NCI-H524 treated with DMSO at 0.1 percent for 48 hours (cell line): Measurements from ENCODE around the gene FLNB.

Source experiments
- DNase-seq: peaks from one replicate; lab custom pipeline; 2025; lab: John Stamatoyannopoulos, UW

The FLNB gene

GRCh38 chr3:58135712-58136543, 127.7 kb downstream of the FLNB start:
- DNase-seq = no peak

DNA sequence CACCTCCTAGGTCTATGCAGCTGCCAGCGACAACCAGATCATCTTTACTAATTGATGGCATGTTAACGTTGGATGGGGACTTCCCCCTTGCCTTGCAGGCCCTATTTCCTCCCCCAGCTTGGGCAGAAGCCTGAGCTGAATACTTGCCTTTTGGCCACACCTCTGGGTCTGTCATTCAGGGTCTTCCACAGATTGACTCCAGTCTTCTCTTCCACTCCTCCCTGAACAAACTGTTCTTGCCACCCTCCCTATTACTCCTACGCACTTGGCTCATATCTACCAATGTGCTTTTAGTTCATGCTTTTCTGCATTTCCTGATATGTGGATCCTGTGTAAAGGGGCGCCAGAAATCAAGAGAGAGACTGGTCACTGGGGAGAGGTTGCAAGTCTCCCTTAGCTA, 129.1 kb downstream of the FLNB start:
- DNase-seq = no peak

- peak; percentile 4 for DNase-seq
These were observed 133.6 kb downstream of the FLNB start for GRCh38 chr3:58141766-58142345.

- DNase-seq = no peak
These were observed 135.3 kb downstream of the FLNB start for GRCh38 chr3:58143417-58144055.

- DNase-seq = no peak
These were observed 136.5 kb downstream of the FLNB start for GRCh38 chr3:58144478-58145325.

GRCh38 chr3:58148049-58148448, 139.8 kb downstream of the FLNB start:
- DNase-seq = no peak

DNA sequence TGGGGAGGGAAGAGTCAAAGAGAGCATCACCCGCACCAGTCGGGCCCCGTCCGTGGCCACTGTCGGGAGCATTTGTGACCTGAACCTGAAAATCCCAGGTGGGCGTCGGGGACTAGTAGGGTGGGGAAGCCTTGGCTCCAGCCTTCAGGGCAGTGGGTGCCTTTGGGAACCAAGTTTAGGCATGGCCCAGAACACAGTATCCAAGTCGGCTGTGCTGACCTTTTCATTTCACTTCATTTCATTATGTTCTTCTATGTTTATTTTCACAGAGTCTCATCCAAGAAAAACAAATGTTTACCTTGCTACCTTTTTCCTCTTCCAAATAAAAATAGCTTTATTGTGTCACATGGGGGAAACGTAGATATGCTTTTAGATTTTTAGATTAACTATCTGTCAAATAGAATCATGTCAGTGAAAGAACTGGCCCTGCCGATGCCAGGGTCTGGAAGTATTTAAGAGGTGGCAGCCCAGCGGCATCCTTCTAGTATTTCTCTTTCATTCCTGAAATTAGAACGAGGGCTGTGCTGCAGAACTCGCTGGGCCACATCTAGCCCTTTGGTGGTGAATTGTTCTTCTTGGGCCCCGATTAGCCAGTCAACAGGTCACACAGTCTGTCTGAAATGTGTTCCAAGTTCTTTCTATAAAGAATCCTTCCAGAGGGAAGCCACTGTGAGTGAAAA, 142.0 kb downstream of the FLNB start:
- no peak for DNase-seq

DNA sequence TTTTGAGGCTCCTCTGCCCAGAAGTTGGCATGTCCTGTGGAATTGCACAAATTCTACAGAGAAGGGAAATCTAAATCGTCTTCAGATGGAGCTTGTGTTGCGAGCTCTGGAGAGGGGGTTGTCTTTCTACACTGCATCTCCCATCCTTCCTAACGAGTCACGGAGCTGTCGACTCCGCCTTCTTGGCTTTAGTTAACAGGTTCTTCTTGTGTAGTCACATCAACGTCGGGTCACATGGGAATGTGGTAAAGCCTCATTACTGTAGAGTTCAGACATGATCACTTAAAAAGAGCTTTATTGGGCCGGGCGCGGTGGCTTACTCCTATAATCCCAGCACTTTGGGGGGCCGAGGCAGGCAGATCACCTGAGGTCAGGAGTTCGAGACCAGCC, 142.6 kb downstream of the FLNB start:
- no peak for DNase-seq

- DNase-seq = no peak
These were observed 143.4 kb downstream of the FLNB start for GRCh38 chr3:58151637-58152036.

DNA sequence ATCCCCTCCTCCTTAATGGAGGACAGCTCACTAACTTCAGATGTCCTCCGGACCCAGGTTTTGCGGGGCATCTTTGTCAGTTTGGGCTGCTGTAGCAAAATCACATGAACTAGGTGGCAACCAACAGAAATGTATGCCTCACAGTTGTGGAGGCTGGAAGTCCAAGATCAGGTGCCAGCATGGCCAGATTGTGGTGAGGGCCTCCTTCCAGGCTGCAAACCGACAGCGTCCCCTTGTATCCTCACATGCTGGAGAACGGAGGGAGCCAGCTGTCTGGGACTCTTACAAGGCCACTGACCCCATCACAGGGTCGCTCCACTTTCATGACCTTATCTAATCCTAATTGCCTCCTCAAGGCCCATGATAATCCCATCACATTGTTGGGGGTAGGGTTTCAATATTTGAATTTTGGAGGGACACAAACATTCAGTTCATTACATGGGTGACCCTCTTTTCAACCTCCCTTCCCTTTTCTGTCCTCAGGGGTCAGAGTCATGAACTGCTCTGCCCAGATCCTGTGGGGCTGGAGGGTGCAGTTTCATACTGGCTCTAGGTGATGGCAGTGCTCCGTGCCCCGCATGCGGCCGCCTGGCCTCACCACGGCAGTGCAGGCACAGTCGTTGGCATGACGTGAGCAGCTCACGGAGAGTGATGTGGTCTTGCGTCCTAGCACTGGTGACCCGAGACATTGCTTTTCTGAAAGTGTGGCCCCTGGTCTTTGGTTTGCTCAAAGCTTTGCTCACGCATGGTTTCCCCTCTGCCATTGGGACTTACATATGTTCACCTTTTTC, 144.2 kb downstream of the FLNB start:
- no peak for DNase-seq

GRCh38 chr3:58153371-58153770, 145.1 kb downstream of the FLNB start:
- no peak for DNase-seq

GRCh38 chr3:58154626-58155449, 146.6 kb downstream of the FLNB start:
- no peak for DNase-seq

DNA sequence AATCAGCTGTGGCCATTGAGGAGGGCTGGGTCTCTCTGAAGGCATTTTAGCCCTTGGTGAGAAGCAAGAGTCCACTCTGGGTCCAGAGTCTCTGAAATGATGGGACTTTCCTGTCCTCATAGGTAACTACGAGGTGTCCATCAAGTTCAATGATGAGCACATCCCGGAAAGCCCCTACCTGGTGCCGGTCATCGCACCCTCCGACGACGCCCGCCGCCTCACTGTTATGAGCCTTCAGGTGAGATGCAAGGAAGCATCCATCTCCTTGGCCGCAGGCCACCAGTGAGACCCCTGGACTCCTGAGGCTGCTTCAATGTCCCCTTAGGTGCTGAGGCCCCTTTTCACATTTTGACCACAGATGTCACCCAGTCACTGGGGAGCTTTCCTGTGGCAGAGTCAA, 147.6 kb downstream of the FLNB start:
- no peak for DNase-seq

DNA sequence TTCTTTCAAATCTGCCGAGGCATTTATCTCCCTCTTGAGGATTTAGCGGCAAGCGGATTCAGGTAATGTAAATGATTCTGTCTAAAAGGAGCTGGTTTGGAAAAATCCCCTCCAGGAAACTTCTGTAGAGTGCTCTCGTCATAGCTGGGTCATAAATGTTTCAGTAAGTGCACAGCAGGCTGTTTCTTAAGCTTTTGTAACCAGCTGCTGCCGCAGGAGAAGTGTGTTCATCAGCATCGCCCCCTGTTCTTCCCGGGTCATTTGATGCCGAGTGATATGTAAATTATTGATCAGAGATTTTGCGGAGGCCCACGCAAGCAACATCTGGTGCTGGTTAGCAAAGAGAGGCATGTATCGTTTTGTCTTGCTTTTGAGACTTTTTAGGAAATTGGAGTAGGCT, 149.5 kb downstream of the FLNB start:
- peak; percentile 92 for DNase-seq

- peak; percentile 1 for DNase-seq
These were observed 150.4 kb downstream of the FLNB start for GRCh38 chr3:58158442-58159153.

DNA sequence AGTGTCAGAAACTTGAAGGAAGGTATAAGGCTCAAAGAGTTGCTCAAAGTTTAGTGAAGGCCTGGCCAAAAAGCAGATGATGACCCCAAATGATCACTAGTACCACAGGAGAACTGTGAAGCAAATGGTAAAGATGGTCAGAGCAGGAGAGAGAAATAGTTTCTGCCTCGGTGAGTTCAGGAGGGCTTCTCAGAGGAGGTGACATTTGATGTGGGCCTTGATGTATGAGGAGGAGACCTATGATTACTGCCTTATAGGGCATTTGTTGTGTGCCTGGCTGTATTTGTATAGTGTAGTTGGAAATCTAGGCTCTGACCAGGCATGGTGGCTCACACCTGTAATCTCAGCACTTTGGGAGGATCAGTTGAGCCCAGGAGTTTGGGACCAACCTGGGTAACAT, 152.2 kb downstream of the FLNB start:
- no peak for DNase-seq

DNA sequence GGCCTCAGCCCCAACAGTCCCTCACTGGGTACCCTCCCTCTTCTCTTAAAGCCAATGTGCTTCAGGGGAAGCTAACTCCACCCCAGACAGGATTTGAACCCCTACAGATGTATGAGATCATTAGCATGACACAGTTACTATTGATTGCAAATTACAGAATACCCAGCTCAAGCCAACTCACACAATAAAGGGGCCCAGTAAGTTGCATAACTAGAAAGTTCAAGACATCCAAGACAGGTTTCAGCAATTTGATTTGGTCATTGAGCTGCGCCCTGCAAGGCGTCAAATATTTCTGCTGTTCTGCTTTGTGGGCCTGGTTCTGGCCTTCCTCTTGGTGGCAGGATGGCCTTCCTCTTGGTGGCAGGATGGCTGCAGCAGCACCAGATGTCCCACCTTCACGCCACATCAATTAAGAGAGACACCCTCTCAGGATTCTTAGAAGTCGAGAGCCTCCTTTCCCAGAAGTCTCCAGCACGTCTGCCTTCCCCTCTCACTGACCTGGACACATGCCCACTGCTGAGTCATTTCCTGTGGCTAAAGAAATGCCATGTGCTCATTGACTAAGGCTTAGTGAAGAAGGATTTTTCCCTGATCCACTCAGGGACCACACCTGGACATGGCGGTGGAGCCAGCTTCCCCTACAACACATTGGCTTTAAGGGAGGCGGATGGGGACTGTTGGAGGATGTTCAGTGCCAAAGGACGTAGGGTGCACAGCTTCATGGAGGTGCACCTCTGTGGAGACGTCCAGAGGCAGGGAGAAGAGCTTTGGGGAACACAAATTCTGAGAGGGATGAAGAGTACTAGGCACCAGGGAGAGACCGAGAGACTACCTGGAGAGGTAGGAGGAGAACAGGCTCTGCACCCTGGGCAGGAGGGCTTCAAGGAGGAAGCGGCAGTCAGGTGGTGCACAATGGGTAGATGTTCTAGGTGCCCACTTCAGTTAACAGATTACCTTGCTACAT, 153.5 kb downstream of the FLNB start:
- DNase-seq = no peak

GRCh38 chr3:58163234-58163633, 155.0 kb downstream of the FLNB start:
- no peak for DNase-seq
